Prostate gland (tissue), 2 donors: ENCODE data around the gene COL4A1. TPM values are rescaled to one million over a fixed set of nuclear protein-coding genes. Genes with fewer than 3 reads are reported as not detected.

Experiments used
- DNase-seq: peaks from one replicate; pipeline ENCODE4 v3.0.0-alpha.2; 2019; ENCODE audit warnings: low spot score
- H3K27ac ChIP-seq, 2 donors: fragments of 200-600 bp; sonication (generic); 2 replicates each; pipeline ENCODE4 v1.5.1; 2017 to 2019
- H3K27me3 ChIP-seq: fragments of 200-600 bp; sonication (generic); replicated peaks from 2 replicates; pipeline ENCODE4 v1.5.1; 2019; ENCODE audit not compliant: insufficient read depth
- H3K36me3 ChIP-seq, 2 donors: fragments of 200-600 bp; sonication (generic); 1 replicate in 1 of 2; 2 replicates in 1 of 2; pipeline versions ENCODE4 v1.5.1 to v1.8.1; 2017 to 2019
- H3K4me1 ChIP-seq: fragments of 200-600 bp; sonication (generic); replicated peaks from 2 replicates; pipeline ENCODE4 v1.5.1; 2019
- H3K4me3 ChIP-seq, 2 donors: fragments of 200-600 bp; sonication (generic); 2 replicates each; pipeline ENCODE4 v1.5.1; 2017 to 2019
- H3K9me3 ChIP-seq: fragments of 200-600 bp; sonication (generic); 2 replicates; pipeline ENCODE4 v1.5.1; 2017
- POLR2A ChIP-seq: fragments of 450-650 bp; IDR thresholded peaks from one replicate; pipeline ENCODE4 v1.6.1; 2016; ENCODE audit warnings: antibody characterized with exemption, mild to moderate bottlenecking
- POLR2AphosphoS5 ChIP-seq: sonication (generic); formaldehyde crosslinking; IDR thresholded peaks from one replicate; pipeline ENCODE4 v1.6.1; 2017; ENCODE audit warnings: antibody characterized with exemption
- WGBS: methylation state at CpG from one replicate; pipeline ENCODE4 v1.1.5; 2018; 5-methylcytosine and 5-hydroxymethylcytosine counted together
- intact Hi-C: fragments of 100-400 bp; cut with DNase I; formaldehyde crosslinking; loops from one replicate; pipeline ENCODE4 v1.14.2; 2022
- total RNA-seq, 2 donors: library from RNA; depleted of rRNA; stranded (reverse); fragments of >200 nt; gene quantifications; one replicate each; pipeline ENCODE4 v1.1.0, GENCODE V29; 2016
- TF ChIP-seq, protein P1 (sequence below), 4 experiments: fragments of 200-600 bp in 2 of 4; fragments of 450-650 bp in 2 of 4; sonication (generic) in 2 of 4; IDR thresholded peaks; 1 replicate in 3 of 4; 2 replicates in 1 of 4; pipeline ENCODE4 v1.5.1; 2016 to 2019; ENCODE audit warnings: antibody characterized with exemption in 4 of 4, mild to moderate bottlenecking in 2 of 4, moderate library complexity in 2 of 4

The COL4A1 gene
- total RNA-seq, 2 donors from 2014 or later, result 37.3 to 132 TPM

DNA sequence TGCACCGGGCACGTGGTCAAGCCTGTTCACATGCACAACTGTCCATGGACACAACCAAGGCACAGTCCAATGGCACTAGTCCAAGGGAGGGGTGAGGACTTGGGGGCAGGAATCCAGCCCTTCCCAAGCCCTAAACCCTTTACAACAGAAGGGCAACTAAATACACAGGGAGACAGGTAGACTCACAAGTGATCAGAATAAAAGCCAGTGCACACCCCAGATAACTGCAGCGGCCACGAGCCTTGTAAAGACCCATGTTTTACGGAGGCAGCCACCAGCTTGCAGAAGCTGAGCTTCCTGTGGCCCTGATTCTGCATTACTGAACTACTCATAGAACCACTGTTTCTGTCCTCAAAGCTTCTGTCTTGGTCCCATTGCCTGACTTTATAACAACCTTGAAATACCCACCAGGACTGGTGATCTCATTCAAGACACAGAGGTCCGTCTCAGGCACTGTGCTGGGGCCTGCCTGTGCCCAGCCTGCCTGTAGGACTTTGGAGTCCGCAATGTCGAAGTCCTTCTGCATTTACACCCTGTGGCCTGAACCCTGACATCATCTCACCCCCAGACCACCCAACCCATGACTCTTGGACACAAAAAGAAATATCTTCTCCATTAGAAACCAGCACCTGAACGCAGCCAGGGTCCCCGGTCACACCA is 181.2 kb downstream of the COL4A1 start:
- WGBS, result 91% methylated on average over 8 of the region's 10 CpGs
- TF ChIP-seq POLR2AphosphoS5, result no peak
- TF ChIP-seq, protein P1, sequence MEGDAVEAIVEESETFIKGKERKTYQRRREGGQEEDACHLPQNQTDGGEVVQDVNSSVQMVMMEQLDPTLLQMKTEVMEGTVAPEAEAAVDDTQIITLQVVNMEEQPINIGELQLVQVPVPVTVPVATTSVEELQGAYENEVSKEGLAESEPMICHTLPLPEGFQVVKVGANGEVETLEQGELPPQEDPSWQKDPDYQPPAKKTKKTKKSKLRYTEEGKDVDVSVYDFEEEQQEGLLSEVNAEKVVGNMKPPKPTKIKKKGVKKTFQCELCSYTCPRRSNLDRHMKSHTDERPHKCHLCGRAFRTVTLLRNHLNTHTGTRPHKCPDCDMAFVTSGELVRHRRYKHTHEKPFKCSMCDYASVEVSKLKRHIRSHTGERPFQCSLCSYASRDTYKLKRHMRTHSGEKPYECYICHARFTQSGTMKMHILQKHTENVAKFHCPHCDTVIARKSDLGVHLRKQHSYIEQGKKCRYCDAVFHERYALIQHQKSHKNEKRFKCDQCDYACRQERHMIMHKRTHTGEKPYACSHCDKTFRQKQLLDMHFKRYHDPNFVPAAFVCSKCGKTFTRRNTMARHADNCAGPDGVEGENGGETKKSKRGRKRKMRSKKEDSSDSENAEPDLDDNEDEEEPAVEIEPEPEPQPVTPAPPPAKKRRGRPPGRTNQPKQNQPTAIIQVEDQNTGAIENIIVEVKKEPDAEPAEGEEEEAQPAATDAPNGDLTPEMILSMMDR (IDR thresholded peaks at IDR 0.05), result no peak
- TF ChIP-seq POLR2A, result no peak
- Histone ChIP-seq H3K4me1 (no peaks in the 10 kb centered on the region), H3K27ac (peak overlapping the region; percentile 66 to 84), H3K27me3 (no peaks in the 10 kb centered on the region), H3K4me3 (no peak overlapping the region), H3K9me3 (no peaks in the 10 kb centered on the region), H3K36me3 (no peaks in the 10 kb centered on the region)
- peak; percentile 3 for DNase-seq
- intact Hi-C loops, result no loop called here

DNA sequence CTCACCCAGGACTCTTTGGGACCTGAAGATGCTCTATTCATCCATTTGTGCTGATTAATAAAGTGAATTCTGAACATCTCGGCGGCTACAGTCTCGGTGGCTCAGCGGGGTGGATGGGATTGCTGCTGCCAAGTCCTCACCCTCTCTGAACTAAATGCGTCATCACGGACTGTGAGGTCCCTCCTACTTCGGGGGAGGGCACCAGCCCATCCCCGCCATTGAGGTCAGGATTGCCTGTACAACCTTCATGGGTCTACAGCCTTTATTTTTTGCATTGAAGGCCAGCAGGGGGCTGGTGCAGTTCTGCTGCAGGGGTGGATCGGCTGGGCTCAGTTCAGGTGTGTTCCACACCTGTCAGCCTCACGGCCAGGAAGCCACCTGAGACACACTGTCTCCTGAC is 181.8 kb downstream of the COL4A1 start:
- Histone ChIP-seq H3K4me3 (no peak overlapping the region), H3K4me1 (no peaks in the 10 kb centered on the region), H3K36me3 (no peaks in the 10 kb centered on the region), H3K9me3 (no peaks in the 10 kb centered on the region), H3K27me3 (no peaks in the 10 kb centered on the region), H3K27ac (peak overlapping the region; percentile 66 to 84)
- WGBS, result 95% methylated on average over 10 of the region's 10 CpGs
- intact Hi-C loops, result no loop called here
- TF ChIP-seq, protein P1 (IDR thresholded peaks at IDR 0.05), result no peak
- TF ChIP-seq POLR2AphosphoS5, result no peak
- TF ChIP-seq POLR2A, result no peak
- DNase-seq, result peak; percentile 3

DNA sequence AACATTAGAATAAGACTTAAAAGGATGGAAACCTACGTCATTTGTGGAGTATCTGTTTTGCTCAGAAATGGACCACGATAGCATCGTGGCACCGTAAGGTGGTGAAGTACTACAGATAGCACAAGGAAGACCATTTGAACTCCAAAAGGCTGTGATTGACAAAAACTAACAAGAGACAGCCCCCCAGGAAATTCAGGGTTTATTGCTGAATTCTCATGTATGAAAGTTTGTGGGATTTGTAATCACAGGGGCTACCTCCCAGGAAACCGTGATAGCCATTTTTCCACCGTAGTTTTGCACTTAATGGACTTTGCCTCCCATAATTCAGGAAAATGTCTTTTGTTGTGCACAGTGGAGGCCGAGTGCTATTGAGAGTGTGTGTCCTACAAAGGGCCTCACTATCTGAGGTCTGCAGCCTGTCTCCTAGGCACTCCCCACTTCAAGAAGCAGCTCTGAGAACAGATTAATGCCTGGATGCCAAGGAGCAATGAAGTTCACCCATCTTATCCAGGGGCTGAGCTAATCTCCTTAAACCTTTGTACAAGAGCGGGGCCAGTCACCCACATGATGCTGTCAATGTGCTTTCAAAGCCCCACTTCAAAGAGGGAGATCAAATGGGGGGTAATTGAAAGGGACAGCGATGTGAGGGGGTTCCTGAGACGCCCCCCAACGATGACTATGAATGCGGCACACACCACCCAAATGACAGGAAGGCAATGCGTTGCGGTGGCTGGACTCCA is 182.6 kb downstream of the COL4A1 start:
- Histone ChIP-seq H3K36me3 (no peaks in the 10 kb centered on the region), H3K27me3 (no peaks in the 10 kb centered on the region), H3K27ac (no peak overlapping the region), H3K4me3 (no peak overlapping the region), H3K4me1 (no peaks in the 10 kb centered on the region), H3K9me3 (no peaks in the 10 kb centered on the region)
- intact Hi-C loops, result no loop called here
- TF ChIP-seq POLR2A, result no peak
- TF ChIP-seq, protein P1 (IDR thresholded peaks at IDR 0.05), result no peak
- no peak for TF ChIP-seq POLR2AphosphoS5
- WGBS, result 95% methylated on average over 14 of the region's 14 CpGs
- no peak for DNase-seq

DNA sequence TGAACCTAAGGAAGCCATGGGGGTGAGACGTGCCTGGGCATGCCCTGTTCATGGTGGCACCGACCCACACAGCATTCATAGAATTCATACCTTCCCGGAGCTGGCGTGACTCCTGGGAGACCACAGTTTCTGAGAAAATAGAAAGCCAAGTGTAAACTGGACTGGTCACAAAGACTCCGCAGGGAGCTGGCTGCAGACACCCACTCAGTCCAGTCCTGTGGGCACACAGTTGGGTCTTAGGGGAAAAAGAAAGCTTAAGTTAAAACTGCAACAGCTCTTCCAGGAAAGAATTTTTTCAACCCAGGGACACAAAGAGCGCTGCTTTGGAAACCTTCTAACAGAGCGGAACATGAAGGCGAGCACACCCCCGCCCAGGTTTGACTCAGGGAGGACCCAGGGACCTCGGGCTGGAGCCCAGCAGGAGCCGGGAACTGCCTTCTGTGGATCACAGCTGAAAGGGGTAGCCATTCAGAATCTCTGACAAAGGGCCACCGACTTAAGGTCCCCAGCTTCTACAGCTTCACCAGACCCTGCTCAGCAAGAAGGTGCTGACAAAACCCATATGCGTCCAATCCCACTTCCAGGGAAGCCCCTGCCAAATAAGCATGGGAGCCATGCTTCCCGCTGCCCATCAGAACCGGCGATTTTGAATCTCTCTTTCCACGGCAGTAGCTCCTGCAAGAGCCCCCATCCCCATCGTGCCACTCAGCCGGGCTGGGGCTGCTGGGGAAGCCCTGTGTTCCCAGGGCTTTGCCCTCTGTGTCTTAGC is 183.7 kb downstream of the COL4A1 start:
- no peak overlapping the region for H3K4me3 ChIP-seq
- H3K4me1 ChIP-seq, result no peaks in the 10 kb centered on the region
- no peaks in the 10 kb centered on the region for H3K27me3 ChIP-seq
- TF ChIP-seq POLR2AphosphoS5 (no peak), POLR2A (no peak)
- TF ChIP-seq, protein P1 (IDR thresholded peaks at IDR 0.05), result no peak
- WGBS, result 65% methylated on average over 19 of the region's 19 CpGs
- H3K9me3 ChIP-seq, result no peaks in the 10 kb centered on the region
- peak; percentile 37 for DNase-seq
- intact Hi-C loops, result no loop called here
- no peaks in the 10 kb centered on the region for H3K36me3 ChIP-seq
- H3K27ac ChIP-seq, result no peak overlapping the region
